CD14-positive monocyte (primary cell): ENCODE measurements around the gene CABP7. TPM values are rescaled to one million over a fixed set of nuclear protein-coding genes. Genes with fewer than 3 reads are reported as not detected.
A peak's percentile ranks its signal among the peaks of the same experiment; 100 is the strongest.

ENCODE experiments used
- DNase-seq, 3 donors: peaks; one replicate each; pipeline ENCODE4 v3.0.0-alpha.2; 2011 to 2022
- H2AFZ ChIP-seq: 2 replicates; pipeline ENCODE4 v1.6.0; 2012; ENCODE audit warnings: mild to moderate bottlenecking, low read depth, low read length, inconsistent platforms; ENCODE audit not compliant: insufficient read depth, poor library complexity, severe bottlenecking
- H3K27ac ChIP-seq, 2 donors: 1 replicate in 1 of 2; 2 replicates in 1 of 2; pipeline ENCODE4 v1.5.1; 2012 to 2013; ENCODE audit warnings: low read length in 2 of 2, control low read depth in 1 of 2, inconsistent platforms in 1 of 2, low read depth in 1 of 2, mild to moderate bottlenecking in 1 of 2
- H3K27me3 ChIP-seq, 2 donors: one replicate each; pipeline versions ENCODE4 v1.6.0 to v1.6.1; 2011 to 2013; ENCODE audit warnings: low read length in 2 of 2; ENCODE audit not compliant: control insufficient read depth in 2 of 2, insufficient read depth in 2 of 2
- H3K36me3 ChIP-seq, 2 donors: replicated peaks in 1 of 2; 1 replicate in 1 of 2; 2 replicates in 1 of 2; pipeline versions ENCODE4 v1.5.1 to v1.6.1; 2012 to 2013; ENCODE audit warnings: low read length in 2 of 2, control low read depth in 1 of 2, inconsistent platforms in 1 of 2, mild to moderate bottlenecking in 1 of 2; ENCODE audit not compliant: insufficient read depth in 2 of 2, control insufficient read depth in 1 of 2
- H3K4me1 ChIP-seq, 2 donors: 1 replicate in 1 of 2; 2 replicates in 1 of 2; pipeline versions ENCODE4 v1.5.1 to v1.6.1; 2012 to 2013; ENCODE audit warnings: low read length in 2 of 2, control low read depth in 1 of 2, inconsistent platforms in 1 of 2, mild to moderate bottlenecking in 1 of 2, moderate library complexity in 1 of 2; ENCODE audit not compliant: insufficient read depth in 2 of 2, control insufficient read depth in 1 of 2
- H3K4me2 ChIP-seq: replicated peaks from 2 replicates; pipeline ENCODE3; 2012; ENCODE audit warnings: low read length, moderate library complexity, mild to moderate bottlenecking; ENCODE audit not compliant: poor library complexity, severe bottlenecking; ENCODE audit errors: extremely low read depth
- H3K4me3 ChIP-seq, 3 experiments: fragments of 200-600 bp in 1 of 3; sonication (generic) in 1 of 3; replicated peaks in 1 of 3; 1 replicate in 2 of 3; 2 replicates in 1 of 3; pipeline ENCODE4 v1.5.1; 2011 to 2013; ENCODE audit warnings: low read length in 3 of 3, mild to moderate bottlenecking in 3 of 3, control low read depth in 2 of 3, low read depth in 2 of 3, inconsistent platforms in 1 of 3, moderate library complexity in 1 of 3
- H3K79me2 ChIP-seq: 2 replicates; pipeline ENCODE4 v1.6.0; 2012; ENCODE audit warnings: mild to moderate bottlenecking, control low read depth, inconsistent platforms, low read length, moderate library complexity; ENCODE audit not compliant: insufficient read depth
- H3K9ac ChIP-seq: 2 replicates; pipeline ENCODE4 v1.6.0; 2017; ENCODE audit warnings: low read length, mild to moderate bottlenecking; ENCODE audit not compliant: insufficient read depth, poor library complexity, severe bottlenecking
- H3K9me3 ChIP-seq, 2 donors: replicated peaks in 1 of 2; 1 replicate in 1 of 2; 2 replicates in 1 of 2; pipeline versions ENCODE4 v1.5.1 to v1.6.1; 2012 to 2013; ENCODE audit warnings: low read length in 2 of 2, control low read depth in 1 of 2; ENCODE audit not compliant: control insufficient read depth in 1 of 2, insufficient read depth in 1 of 2
- H4K20me1 ChIP-seq: 2 replicates; pipeline ENCODE4 v1.6.0; 2012; ENCODE audit warnings: mild to moderate bottlenecking, low read length, control low read depth, moderate library complexity; ENCODE audit not compliant: insufficient read depth
- H3K27ac Mint-ChIP-seq, 7 donors: one replicate each; pipeline ENCODE4 v1.8.0; 2020; ENCODE audit warnings: mild to moderate bottlenecking in 7 of 7, mixed read lengths in 7 of 7, moderate library complexity in 6 of 7, inconsistent platforms in 2 of 7
- H3K27me3 Mint-ChIP-seq, 3 donors: one replicate each; pipeline ENCODE4 v1.8.0; 2021 to 2022; ENCODE audit warnings: low read depth in 3 of 3, mild to moderate bottlenecking in 3 of 3, mixed read lengths in 3 of 3, moderate library complexity in 3 of 3, inconsistent platforms in 1 of 3
- H3K36me3 Mint-ChIP-seq, 2 donors: one replicate each; pipeline ENCODE4 v1.8.0; 2020; ENCODE audit warnings: mixed read lengths in 2 of 2, inconsistent platforms in 1 of 2, mild to moderate bottlenecking in 1 of 2
- H3K4me1 Mint-ChIP-seq: one replicate; pipeline ENCODE4 v1.8.0; 2020; ENCODE audit warnings: mild to moderate bottlenecking, mixed read lengths
- H3K4me3 Mint-ChIP-seq, 2 donors: one replicate each; pipeline ENCODE4 v1.8.0; 2020; ENCODE audit warnings: mild to moderate bottlenecking in 2 of 2, mixed read lengths in 2 of 2, moderate library complexity in 1 of 2
- H3K9me3 Mint-ChIP-seq, 7 donors: one replicate each; pipeline ENCODE4 v1.8.0; 2020 to 2022; ENCODE audit warnings: mixed read lengths in 7 of 7, mild to moderate bottlenecking in 6 of 7, moderate library complexity in 6 of 7, inconsistent platforms in 2 of 7
- CTCF ChIP-seq: fragments of 200-600 bp; IDR thresholded peaks from one replicate; pipeline ENCODE4 v1.8.0; 2022; ENCODE audit warnings: antibody characterized with exemption, mild to moderate bottlenecking
- WGBS: methylation state at CpG from one replicate; pipeline ENCODE4 v1.1.5; 2013; ENCODE audit warnings: missing lambda C conversion rate; ENCODE audit not compliant: insufficient coverage; 5-methylcytosine and 5-hydroxymethylcytosine counted together
- intact Hi-C, 2 donors: fragments of 100-400 bp; cut with micrococcal nuclease; formaldehyde crosslinking; loops; one replicate each; pipeline versions ENCODE4 v1.15.0 to v1.15.1; 2023
- polyA plus RNA-seq, 3 donors: library from polyadenylated mRNA; depleted of rRNA in 1 of 3; unstranded in 2 of 3; stranded (reverse) in 1 of 3; fragments of 300-500 nt in 2 of 3; fragments of >200 nt in 1 of 3; fragmentation: Illumina TruSeq in 2 of 3; gene quantifications; 1 replicate in 2 of 3; 2 replicates in 1 of 3; pipeline ENCODE4 v1.2.3, GENCODE V29; 2012 to 2021

CABP7 gene
- polyA plus RNA-seq, 3 donors, result 0.11 to 0.14 TPM; not detected in 1

DNA sequence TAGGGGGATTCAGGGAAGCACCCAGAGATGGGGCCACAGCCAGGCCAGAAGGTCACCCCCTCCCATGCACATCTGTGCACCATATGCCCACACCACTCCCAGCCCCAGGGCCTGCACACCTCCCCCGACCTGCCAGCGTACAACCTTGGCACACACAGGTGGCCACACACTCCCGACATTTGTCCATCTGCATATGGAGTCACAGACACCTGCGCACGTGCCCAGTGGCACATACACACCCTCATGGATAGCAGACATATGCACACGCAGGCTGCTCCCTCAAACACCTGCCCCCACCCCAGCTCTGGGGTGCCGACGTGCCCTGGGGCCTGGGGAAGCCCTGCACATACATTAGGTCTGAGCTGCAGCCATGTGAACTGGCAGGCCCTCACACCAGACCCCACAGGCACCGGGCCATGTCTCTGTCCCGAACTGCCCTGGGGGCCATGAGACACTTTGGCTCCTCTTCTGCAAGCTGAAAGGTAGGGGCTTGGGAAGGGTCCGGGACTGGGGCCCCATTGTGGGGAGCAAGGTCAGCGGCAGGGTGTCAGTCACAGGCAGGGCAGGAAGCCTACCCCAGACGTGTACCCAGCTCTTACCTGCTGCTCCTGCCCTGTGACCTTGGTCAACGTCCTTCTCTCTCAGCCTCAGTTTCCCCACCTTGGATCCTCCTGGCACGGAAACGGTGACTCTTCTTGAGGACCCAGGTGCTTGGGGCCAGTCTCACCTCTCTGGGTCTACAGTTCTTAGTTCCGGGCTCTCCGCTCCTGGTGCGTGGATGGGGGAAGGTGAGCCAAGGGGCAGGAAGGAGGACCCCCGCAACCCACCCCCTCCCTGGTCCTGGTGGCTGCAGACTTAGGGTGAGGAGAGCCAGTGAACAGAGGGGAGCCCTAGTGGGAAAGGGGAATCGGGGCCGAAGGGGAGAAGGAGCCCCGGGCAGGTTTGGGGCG is 579 bp upstream of the CABP7 start:
- peak overlapping the region in 2 of 7 donors; percentile 66 to 85 for H3K27ac Mint-ChIP-seq
- Histone ChIP-seq H3K4me1 (no peaks in the 10 kb centered on the region), H4K20me1 (no peaks in the 10 kb centered on the region), H3K9ac (no peak overlapping the region), H3K4me2 (no peak overlapping the region), H3K27me3 (peaks cover 16 to 42% of the 10 kb centered on the region in 2 donors), H3K36me3 (no peaks in the 10 kb centered on the region), H3K9me3 (peaks cover 0 to 5% of the 10 kb centered on the region in 2 donors), H3K27ac (no peak overlapping the region), H2AFZ (no peak overlapping the region), H3K79me2 (no peaks in the 10 kb centered on the region), H3K4me3 (no peak overlapping the region)
- peaks cover 0 to 11% (median 2%) of the 10 kb centered on the region in 7 donors for H3K9me3 Mint-ChIP-seq
- H3K36me3 Mint-ChIP-seq, result no peaks in the 10 kb centered on the region
- intact Hi-C loops, result no loop called here
- H3K27me3 Mint-ChIP-seq, result peaks cover 38 to 72% (median 54%) of the 10 kb centered on the region in 3 donors
- TF ChIP-seq CTCF, result no peak
- WGBS, result 62% methylated on average over 12 of the region's 24 CpGs
- H3K4me1 Mint-ChIP-seq, result no peaks in the 10 kb centered on the region
- DNase-seq, result no peak
- H3K4me3 Mint-ChIP-seq, result peak overlapping the region in 1 of 2 donors; percentile 77

GRCh38 chr22:29720811-29721323 is 1.1 kb downstream of the CABP7 start:
- Histone ChIP-seq H4K20me1 (no peaks in the 10 kb centered on the region), H3K4me1 (no peaks in the 10 kb centered on the region), H2AFZ (no peak overlapping the region), H3K79me2 (no peaks in the 10 kb centered on the region), H3K4me3 (no peak overlapping the region), H3K27ac (no peak overlapping the region), H3K27me3 (peaks cover 16 to 42% of the 10 kb centered on the region in 2 donors), H3K9ac (no peak overlapping the region), H3K4me2 (no peak overlapping the region), H3K9me3 (peaks cover 0 to 5% of the 10 kb centered on the region in 2 donors), H3K36me3 (no peaks in the 10 kb centered on the region)
- Mint-ChIP-seq H3K27me3 (peaks cover 42 to 74% (median 54%) of the 10 kb centered on the region in 3 donors), H3K4me1 (no peaks in the 10 kb centered on the region), H3K36me3 (no peaks in the 10 kb centered on the region), H3K4me3 (no peak overlapping the region), H3K9me3 (peaks cover 0 to 11% (median 2%) of the 10 kb centered on the region in 7 donors), H3K27ac (no peak overlapping the region)
- DNase-seq, result no peak
- TF ChIP-seq CTCF, result no peak
- whole genome bisulfite sequencing, result 5% methylated on average over 47 of the region's 53 CpGs
- intact Hi-C loops, result no loop called here
